ENCODE results near the gene DIAPH2. TPM values are rescaled to one million over a fixed set of nuclear protein-coding genes. Genes with fewer than 3 reads are reported as not detected.

Gene DIAPH2
- total RNA-seq, 1 experiment from 2014 or later, result 10.9 TPM

DNA sequence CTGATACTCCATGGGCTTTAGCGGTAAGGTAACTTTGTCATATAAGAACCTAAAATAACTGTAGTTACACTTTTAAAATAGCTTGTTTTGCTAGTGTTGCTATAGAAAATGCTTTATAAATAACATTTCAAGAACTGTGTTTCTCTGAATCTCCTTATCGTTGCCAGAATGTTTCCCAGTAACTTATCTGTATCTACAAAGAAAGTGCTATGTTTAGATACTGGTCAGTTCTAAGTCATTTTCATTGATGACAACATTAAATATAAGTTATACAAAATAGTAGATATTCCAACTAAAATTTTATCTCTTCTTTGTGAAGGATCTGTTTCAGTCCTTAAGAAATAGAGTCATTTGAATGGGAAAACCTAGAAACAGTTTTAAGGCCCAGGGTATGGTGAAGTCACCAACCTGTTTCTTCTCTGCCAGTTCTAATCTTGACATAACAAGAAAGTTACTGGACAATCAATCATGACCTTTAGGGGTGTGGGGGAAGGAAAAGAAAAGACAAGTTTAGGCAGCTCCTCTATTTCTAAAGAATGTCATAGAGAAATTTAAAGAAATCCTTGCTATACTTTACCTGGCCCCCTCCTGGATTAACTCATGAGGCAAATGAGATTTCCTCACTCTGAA, 625.0 kb downstream of the DIAPH2 start:
- no peaks in the 10 kb centered on the region for H3K9me2 ChIP-seq (ENCODE audit: insufficient read depth)
- no peak overlapping the region for H3K9ac ChIP-seq (ENCODE audit: low read length)
- intact Hi-C loops (cut with micrococcal nuclease), result no loop called here
- no peaks in the 10 kb centered on the region for H4K20me1 ChIP-seq (ENCODE audit: insufficient read depth)
- H3K27ac ChIP-seq (ENCODE audit: low read depth, low read length), result no peak overlapping the region
- no peak for TF ChIP-seq ZNF274 (IDR thresholded peaks at IDR 0.05; ENCODE audit: low read depth, low read length)
- TF ChIP-seq POLR2AphosphoS5 (IDR thresholded peaks at IDR 0.05; ENCODE audit: low read depth, low read length), result no peak
- POLR2A ChIA-PET, result no interaction called here
- no peaks in the 10 kb centered on the region for H3K79me2 ChIP-seq (ENCODE audit: insufficient read depth, low read length)
- ATAC-seq (no peak), DNase-seq (ENCODE audit: low read depth, low spot score) (no peak)
- H3K4me1 ChIP-seq (ENCODE audit: control insufficient read depth in 1 of 2, insufficient read depth in 2 of 2, low read length in 2 of 2), result no peaks in the 10 kb centered on the region; a peak in 1 of 4 replicates
- H3K36me3 ChIP-seq (ENCODE audit: control insufficient read depth in 1 of 2, insufficient read depth in 2 of 2, low read length in 2 of 2), result no peaks in the 10 kb centered on the region
- H3K4me3 ChIP-seq (replicated peaks in 1 of 2; ENCODE audit: low read depth in 1 of 2, low read length in 2 of 2), result no peak overlapping the region
- RAD21 ChIA-PET (ENCODE audit: low non-redundant PET in 1 of 2, low total read pairs in 2 of 2, uncharacterized antibody in 2 of 2, unreplicated experiment in 2 of 2), result no interaction called here
- no peaks in the 10 kb centered on the region for H3K27me3 ChIP-seq (ENCODE audit: insufficient read depth, low read length)
- no peak overlapping the region for H3K4me2 ChIP-seq (ENCODE audit: low read length)
- no peak overlapping the region for H2AFZ ChIP-seq (ENCODE audit: low read depth, low read length, poor library complexity, severe bottlenecking)
- H3K9me3 ChIP-seq (ENCODE audit: control insufficient read depth in 1 of 2, insufficient read depth in 1 of 2, low read depth in 1 of 2, low read length in 2 of 2), result no peaks in the 10 kb centered on the region
- CTCF ChIA-PET, result no interaction called here
- no TSS peak for BruUV-seq (replicated peaks)

- H3K4me2 ChIP-seq (ENCODE audit: low read length), result no peak overlapping the region
- intact Hi-C loops (cut with micrococcal nuclease), result no loop called here
- H2AFZ ChIP-seq (ENCODE audit: low read depth, low read length, poor library complexity, severe bottlenecking), result no peak overlapping the region
- no peak overlapping the region for H3K27ac ChIP-seq (ENCODE audit: low read depth, low read length)
- no peaks in the 10 kb centered on the region; a peak in 1 of 4 replicates for H3K4me1 ChIP-seq (ENCODE audit: control insufficient read depth in 1 of 2, insufficient read depth in 2 of 2, low read length in 2 of 2)
- no peaks in the 10 kb centered on the region for H3K36me3 ChIP-seq (ENCODE audit: control insufficient read depth in 1 of 2, insufficient read depth in 2 of 2, low read length in 2 of 2)
- no peaks in the 10 kb centered on the region for H3K79me2 ChIP-seq (ENCODE audit: insufficient read depth, low read length)
- H3K9me3 ChIP-seq (ENCODE audit: control insufficient read depth in 1 of 2, insufficient read depth in 1 of 2, low read depth in 1 of 2, low read length in 2 of 2), result no peaks in the 10 kb centered on the region
- ChIA-PET RAD21 (ENCODE audit: low non-redundant PET in 1 of 2, low total read pairs in 2 of 2, uncharacterized antibody in 2 of 2, unreplicated experiment in 2 of 2) (no interaction called here), POLR2A (no interaction called here), CTCF (no interaction called here)
- no peak for DNase-seq (ENCODE audit: low read depth, low spot score)
- TF ChIP-seq POLR2AphosphoS5 (IDR thresholded peaks at IDR 0.05; ENCODE audit: low read depth, low read length) (no peak), RAD21 (IDR thresholded peaks at IDR 0.05; ENCODE audit: low read depth) (no peak), SRF (IDR thresholded peaks at IDR 0.05; ENCODE audit: low read depth) (no peak)
- no peak for ATAC-seq
- no peaks in the 10 kb centered on the region for H3K9me2 ChIP-seq (ENCODE audit: insufficient read depth)
- no peak overlapping the region for H3K4me3 ChIP-seq (replicated peaks in 1 of 2; ENCODE audit: low read depth in 1 of 2, low read length in 2 of 2)
- no peaks in the 10 kb centered on the region for H4K20me1 ChIP-seq (ENCODE audit: insufficient read depth)
- H3K27me3 ChIP-seq (ENCODE audit: insufficient read depth, low read length), result no peaks in the 10 kb centered on the region
- no peak overlapping the region for H3K9ac ChIP-seq (ENCODE audit: low read length)
- BruUV-seq (replicated peaks), result no TSS peak
Measured at GRCh38 chrX:97310373-97310772, 625.7 kb downstream of the DIAPH2 start.

Measured in HCT116 (cell line).